Dermis microvascular lymphatic vessel endothelial cell (primary cell): ENCODE measurements around the gene FRAT2. TPM values are rescaled to one million over a fixed set of nuclear protein-coding genes. Genes with fewer than 3 reads are reported as not detected.
A peak's percentile ranks its signal among the peaks of the same experiment; 100 is the strongest.

Experiments
- DNase-seq, 2 donors: peaks; one replicate each; pipeline versions ENCODE4 v3.0.0 to v3.0.0-alpha.2; 2010; ENCODE audit warnings: low read depth in 2 of 2
- total RNA-seq: library from RNA; depleted of rRNA; stranded (reverse); fragments of >200 nt; gene quantifications from 2 replicates; pipeline ENCODE4 v1.2.1, GENCODE V29; 2014

The FRAT2 gene
- 10.1 and 11.8 TPM in 2 replicates for total RNA-seq

- peak; percentile 84 to 94 for DNase-seq
Measured at GRCh38 chr10:97334370-97335175, at the start of gene FRAT2. Gene FRAT2, minus strand, starts transcription at chr10:97334729. Its CDS starts 157 bp downstream, at chr10:97334572.

GRCh38 chr10:97384156-97384555 is 49.6 kb upstream of the FRAT2 start:
- DNase-seq, result no peak

GRCh38 chr10:97383159-97383558 is 48.6 kb upstream of the FRAT2 start:
- no peak for DNase-seq

GRCh38 chr10:97381626-97382025 is 47.1 kb upstream of the FRAT2 start:
- DNase-seq, result no peak

GRCh38 chr10:97380516-97380915 is 46.0 kb upstream of the FRAT2 start:
- DNase-seq, result no peak

GRCh38 chr10:97378933-97379921 is 44.7 kb upstream of the FRAT2 start:
- DNase-seq, result no peak

GRCh38 chr10:97376413-97376812 is 41.9 kb upstream of the FRAT2 start:
- DNase-seq, result no peak

GRCh38 chr10:97373456-97373855 is 38.9 kb upstream of the FRAT2 start:
- no peak for DNase-seq

- DNase-seq, result no peak
Measured at GRCh38 chr10:97372233-97372875, 37.8 kb upstream of the FRAT2 start.

GRCh38 chr10:97371696-97372095 is 37.2 kb upstream of the FRAT2 start:
- no peak for DNase-seq

- DNase-seq, result no peak
Measured at GRCh38 chr10:97367126-97367649, 32.7 kb upstream of the FRAT2 start.

GRCh38 chr10:97366572-97366971 is 32.0 kb upstream of the FRAT2 start:
- no peak for DNase-seq

- no peak for DNase-seq
Measured at GRCh38 chr10:97365761-97366351, 31.3 kb upstream of the FRAT2 start.

GRCh38 chr10:97363071-97363470 is 28.5 kb upstream of the FRAT2 start:
- DNase-seq, result no peak

- no peak for DNase-seq
Measured at GRCh38 chr10:97362310-97363033, 27.9 kb upstream of the FRAT2 start.

GRCh38 chr10:97361537-97361901 is 27.0 kb upstream of the FRAT2 start:
- DNase-seq, result peak in 1 of 2 donors; percentile 67

- DNase-seq, result no peak
Measured at GRCh38 chr10:97360705-97361536, 26.4 kb upstream of the FRAT2 start.

- no peak for DNase-seq
Measured at GRCh38 chr10:97358781-97359180, 24.3 kb upstream of the FRAT2 start.

GRCh38 chr10:97358349-97358748 is 23.8 kb upstream of the FRAT2 start:
- DNase-seq, result no peak

- no peak for DNase-seq
Measured at GRCh38 chr10:97356918-97357317, 22.4 kb upstream of the FRAT2 start.
